LoVo (cell line): Measurements from ENCODE around the gene KDM5A.
"Not testable (repeated sequence)": the region's sequence is repeated elsewhere in the genome, so short reads cannot be mapped to it uniquely, and the experiment has no call there.

Experiments used
- DNase-seq: peaks from one replicate; pipeline ENCODE4 v3.0.0-alpha.2; 2016; ENCODE audit warnings: low spot score

Gene KDM5A

GRCh38 chr12:332581-333205 lies 56.4 kb downstream of the KDM5A start:
- no peak for DNase-seq

DNA sequence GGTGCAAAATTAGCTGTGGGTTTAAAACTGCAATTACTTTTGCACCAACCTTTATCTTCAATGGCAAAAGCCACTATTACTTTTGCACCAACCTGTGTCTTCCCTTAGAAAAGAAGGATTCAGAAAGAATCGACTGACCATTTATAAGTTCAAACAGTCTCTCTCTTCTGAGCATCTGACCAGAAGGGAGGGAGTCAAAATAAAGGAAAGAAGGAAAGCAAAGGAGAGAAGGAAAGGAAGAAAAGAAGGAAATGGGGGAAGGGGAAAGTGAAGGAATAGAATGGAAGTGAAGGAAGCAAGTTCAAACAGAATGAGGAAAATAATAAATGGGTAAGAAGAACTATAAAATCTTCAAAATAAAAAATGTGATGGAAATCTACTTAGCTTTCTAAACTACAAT lies 57.8 kb downstream of the KDM5A start:
- no peak for DNase-seq

DNA sequence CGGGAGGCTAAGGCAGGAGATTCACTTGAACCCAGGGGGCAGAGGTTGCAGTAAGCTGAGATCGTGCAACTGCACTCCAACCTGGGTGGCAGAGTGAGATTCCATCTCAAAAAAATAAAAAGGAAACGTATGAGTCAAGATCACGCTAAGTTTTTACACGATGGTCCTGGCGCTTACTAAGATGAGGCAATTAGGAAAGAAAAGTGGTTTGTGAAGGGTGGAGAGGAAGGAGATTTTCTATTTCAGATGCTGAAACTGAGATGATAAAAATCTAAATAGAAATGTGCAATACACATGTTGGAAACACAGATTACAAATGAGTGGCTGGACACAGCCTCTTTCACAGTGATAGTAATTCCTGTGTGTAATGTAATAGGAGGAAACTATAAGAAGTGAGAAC lies 63.2 kb downstream of the KDM5A start:
- DNase-seq: no peak

DNA sequence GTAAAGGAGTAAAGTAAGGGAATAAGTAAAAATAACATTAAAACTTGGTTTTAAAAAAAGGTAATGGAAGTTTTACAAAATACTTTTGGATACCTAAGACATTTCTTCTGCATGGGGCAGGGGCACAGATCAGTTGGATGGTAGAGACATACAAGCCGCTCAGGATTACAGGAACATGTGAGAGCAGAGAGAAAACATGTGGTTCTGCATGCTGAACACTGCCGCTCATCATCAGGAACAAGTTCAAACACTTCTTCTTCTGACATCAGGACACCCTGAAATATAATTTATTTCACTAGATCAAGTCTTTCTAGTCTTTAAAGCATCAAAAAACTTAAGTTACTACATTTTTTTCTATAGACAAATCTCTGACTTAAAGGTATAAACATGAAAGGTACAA lies 65.6 kb downstream of the KDM5A start:
- no peak for DNase-seq

GRCh38 chr12:321606-322326 lies 67.4 kb downstream of the KDM5A start:
- no peak for DNase-seq

DNA sequence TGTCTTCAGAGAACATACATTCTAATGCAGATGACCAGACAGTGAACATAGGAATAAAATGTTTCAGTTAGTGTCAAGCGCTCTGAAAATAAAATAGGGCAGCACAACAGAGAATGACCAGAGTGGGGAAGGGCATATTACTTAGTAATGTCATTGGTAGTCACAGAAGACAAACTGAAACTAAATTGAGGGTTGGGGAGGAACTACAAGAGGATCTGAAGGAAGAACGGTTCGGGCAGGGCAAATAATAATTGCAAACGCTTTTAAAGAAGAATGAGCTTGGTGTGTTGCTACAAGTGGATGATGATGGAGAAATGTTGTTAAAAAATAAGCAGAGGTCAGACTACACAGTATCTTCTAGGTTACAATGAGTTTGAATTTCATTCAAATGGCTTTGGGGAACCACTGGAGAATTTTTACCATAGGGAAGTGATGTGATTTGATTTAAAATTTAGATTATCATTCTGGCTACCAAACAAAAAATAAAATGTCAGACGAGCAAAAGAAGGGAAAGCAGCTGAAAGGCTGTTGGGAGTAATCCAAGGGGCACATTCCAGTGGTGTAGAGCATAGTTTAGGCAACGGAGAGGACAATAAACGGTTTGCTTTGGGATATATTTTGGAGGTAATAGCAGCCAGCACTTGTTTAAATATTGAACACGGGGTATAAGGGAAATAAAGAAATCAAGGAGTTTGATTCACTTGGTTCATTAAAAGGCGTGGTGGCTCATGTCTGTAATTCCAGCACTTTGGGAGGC lies 70.2 kb downstream of the KDM5A start:
- no peak for DNase-seq

DNA sequence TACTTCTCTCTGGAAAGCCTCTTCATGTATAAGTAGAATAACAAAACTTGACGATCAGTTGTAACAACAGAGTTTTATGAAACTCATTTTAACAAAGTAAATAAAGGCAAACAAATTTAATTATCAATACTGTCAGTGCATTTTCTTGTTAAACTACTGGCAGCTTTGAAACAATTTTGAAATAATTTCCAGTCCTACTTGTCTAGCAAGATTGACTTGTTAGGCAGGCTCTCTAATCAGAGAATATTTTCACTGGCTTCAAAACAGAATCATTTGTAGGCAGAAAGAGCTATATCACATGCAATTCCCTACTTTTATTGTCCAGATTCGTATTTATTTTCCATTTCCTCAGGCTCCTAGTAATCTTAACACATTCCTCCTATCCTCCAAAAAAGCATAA lies 80.6 kb downstream of the KDM5A start:
- no peak for DNase-seq

DNA sequence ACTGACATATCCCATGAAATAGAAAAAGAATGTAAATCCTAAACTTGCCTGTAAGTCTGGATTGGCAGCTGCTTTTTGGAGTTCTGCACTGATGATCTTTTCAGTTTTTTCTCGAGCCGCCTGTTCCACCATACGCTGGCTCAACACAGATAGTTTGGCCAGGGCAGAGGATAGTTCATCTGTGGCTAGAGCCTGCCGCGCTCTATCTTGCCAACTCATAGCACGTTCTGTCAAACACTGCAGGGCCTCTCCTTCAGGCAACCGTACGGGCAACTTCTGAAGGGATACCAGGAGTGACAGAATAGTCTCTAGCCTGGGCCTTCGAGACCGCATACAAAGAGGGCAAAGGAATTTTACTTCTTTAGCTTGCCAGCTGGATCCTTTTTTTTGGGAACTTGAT lies 81.7 kb downstream of the KDM5A start:
- DNase-seq: no peak

DNA sequence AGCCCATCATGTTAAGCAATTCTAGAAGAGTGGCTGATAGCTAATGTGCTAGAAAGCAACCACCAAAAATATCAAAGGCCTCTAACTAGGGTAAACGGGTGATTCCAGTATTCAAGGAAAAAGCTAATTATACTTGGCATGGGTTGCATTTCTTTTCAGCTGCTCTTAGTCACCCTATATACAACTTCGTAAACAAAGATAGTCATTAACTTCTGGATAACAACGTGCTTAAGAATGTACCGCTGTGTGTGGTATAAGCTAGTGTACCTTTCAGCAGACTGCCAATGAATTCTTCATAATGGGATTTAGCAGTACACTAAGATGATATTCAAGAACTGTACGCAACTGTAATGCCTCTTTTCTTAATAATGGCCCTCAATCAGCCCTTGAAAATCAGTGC lies 84.3 kb downstream of the KDM5A start:
- DNase-seq: no peak

- not testable (repeated sequence) for DNase-seq
Measured at GRCh38 chr12:302766-303165, 86.4 kb downstream of the KDM5A start.

DNA sequence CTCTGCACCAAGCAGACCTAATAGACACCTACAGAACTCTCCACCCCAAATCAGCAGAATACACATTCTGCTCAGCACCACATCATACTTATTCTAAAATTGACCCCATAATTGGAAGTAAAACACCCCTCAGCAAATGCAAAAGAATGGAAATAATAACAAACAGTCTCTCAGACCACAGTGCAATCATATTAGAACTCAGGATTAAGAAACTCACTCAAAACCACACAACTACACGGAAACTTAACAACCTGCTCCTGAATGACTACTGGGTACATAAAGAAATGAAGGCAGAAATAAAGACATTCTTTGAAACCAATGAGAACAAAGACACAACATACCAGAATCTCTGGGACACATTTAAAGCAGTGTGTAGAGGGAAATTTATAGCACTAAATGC lies 89.0 kb downstream of the KDM5A start:
- not testable (repeated sequence) for DNase-seq

GRCh38 chr12:299511-299910 lies 89.6 kb downstream of the KDM5A start:
- not testable (repeated sequence) for DNase-seq

DNA sequence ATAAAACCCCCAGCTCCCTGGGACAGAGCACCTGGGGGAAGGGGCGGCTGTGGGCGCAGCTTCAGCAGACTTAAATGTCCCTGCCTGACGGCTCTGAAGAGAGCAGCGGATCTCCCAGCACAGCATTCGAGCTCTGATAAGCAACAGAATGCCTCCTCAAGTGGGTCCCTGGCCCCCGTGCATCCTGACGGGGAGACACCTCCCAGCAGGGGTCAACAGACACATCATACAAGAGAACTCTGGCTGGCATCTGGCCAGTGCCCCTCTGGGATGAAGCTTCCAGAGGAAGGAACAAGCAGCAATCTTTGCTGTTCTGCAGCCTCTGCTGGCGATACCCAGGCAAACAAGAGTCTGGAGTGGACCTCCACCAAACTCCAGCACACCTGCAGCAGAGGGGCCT lies 91.1 kb downstream of the KDM5A start:
- not testable (repeated sequence) for DNase-seq

- no peak for DNase-seq
Measured at GRCh38 chr12:295132-295531, 94.0 kb downstream of the KDM5A start.

GRCh38 chr12:293199-293598 lies 95.9 kb downstream of the KDM5A start:
- no peak for DNase-seq

DNA sequence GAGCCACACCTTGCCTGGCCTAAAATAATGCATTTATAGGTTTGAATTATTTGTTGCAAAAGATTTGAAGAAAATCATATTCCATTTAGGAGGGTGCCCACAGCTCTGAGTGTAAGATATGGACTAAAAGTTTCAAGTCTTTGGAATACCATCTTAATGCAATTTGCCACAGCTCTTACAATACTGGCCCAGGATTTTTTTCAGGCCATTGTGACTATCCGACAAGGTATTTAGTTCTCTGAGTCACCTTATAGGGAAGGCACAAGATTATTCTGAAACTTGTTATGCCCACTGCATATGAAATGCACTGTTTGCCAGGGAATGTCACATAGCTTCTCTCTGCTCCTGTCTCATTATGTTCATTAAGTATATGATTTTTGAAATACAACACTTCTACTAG lies 96.9 kb downstream of the KDM5A start:
- DNase-seq: no peak

DNA sequence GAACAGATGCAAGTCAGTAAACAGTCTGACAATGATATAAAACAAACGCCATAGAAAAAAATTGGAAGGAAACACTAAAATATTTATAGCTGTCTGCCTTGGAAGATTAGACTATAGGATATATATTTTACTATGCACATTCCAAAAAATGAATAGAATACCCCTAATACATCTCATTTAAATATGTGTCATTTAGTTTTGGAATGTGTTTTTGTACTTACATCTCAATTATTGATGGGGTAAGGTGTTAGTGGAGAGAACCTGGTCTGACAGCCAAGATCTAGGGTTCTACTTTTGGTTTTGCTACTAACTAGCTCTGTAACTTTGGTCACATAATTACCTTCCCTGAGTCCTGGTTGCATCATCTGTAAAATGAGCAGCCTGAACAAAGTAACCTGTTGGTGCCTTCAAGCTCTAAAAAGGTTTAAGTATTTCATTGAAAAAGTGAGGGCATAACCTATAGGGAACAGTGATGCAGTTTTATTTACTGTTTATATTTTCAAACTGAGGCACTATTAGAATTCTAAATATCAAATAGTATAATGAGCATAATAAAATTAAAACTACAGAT lies 97.9 kb downstream of the KDM5A start:
- no peak for DNase-seq

DNA sequence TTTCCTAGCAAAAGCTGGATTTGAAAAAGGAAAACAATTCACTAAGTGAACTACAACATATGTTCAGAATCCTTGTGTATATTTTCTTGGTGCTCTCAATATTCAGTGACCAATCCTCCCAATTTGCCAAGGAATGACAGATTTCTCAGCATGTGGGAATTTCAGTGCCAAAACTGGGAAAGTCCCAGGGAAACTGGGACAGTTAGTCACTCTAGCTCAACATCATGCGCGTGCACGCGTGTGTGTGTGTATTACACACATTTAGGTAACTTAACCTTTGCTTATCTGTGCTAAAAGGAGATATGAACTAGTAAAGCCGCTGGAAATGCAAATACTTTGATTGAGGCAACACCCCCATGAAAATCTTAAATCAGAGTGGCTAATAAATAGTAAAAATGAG lies 100.4 kb downstream of the KDM5A start:
- no peak for DNase-seq

DNA sequence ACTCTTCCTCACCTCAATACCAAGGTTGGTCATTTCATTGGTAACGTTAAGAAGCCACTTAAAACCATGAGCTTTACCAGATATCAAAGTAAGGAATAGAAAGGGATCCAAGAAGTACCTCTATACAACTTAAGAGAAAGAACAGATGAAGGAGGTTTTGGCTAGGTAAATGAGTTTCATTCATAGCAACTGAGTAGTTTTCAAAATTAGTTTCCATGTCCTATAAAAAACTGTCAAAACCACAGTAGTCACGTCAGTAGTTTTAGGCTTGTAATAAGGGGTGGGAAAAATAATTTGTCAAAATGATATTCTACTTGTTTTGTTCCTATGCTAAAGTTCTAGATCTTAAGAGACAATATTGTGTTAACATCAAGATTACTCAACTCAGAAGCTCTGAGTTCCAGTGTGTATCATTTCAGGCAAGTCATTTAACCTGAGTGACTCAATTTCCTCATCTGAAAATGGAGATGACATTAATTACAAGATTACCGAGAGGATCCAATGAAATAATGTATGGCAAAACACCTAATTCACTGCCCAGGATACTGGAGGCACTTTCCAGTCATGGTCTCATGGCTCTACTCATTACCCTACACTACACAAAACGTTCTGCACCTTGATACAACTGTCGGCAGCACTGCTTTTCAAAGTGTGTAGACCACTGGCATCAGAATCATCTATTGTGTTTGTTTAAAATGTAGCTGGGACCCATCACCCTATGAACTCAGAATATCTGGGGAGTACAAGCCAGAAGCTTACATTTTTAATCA lies 102.4 kb downstream of the KDM5A start:
- no peak for DNase-seq

DNA sequence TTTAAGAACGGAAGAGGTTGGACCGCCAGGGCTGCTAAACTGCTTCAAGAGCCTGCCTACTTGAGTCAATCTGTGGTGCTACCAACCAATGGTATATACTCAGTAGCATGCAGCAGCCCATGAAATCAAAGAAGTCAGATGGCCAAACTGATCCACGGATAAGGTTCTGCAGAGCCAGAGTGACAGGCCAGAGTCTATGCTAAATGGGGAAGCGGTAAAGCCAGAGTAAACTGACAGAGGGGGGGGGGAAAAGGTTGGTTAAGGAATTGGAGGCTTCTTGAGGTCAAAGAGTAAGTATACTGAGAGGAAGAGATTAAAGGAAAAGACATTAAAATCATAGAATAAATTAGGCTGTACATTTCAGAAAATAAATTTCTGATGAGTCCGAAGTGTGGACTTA lies 111.1 kb downstream of the KDM5A start:
- no peak for DNase-seq

- DNase-seq: no peak
Measured at GRCh38 chr12:275812-276211, 113.3 kb downstream of the KDM5A start.

GRCh38 chr12:273382-273781 lies 115.7 kb downstream of the KDM5A start:
- no peak for DNase-seq
